Progenitor cell of endocrine pancreas (in vitro differentiated cells): ENCODE results near the gene KCNMB3. TPM values are rescaled to one million over a fixed set of nuclear protein-coding genes. Genes with fewer than 3 reads are reported as not detected.

Experiments
- DNase-seq: peaks from one replicate; pipeline ENCODE4 v3.0.0; 2021; ENCODE audit warnings: low spot score; ENCODE audit not compliant: unreplicated experiment
- H3K27ac Mint-ChIP-seq: 2 replicates; pipeline ENCODE4 v1.8.0; 2021; ENCODE audit warnings: mild to moderate bottlenecking, moderate library complexity, mixed read lengths
- H3K27me3 Mint-ChIP-seq: 2 replicates; pipeline ENCODE4 v1.8.0; 2021; ENCODE audit warnings: mixed read lengths
- H3K36me3 Mint-ChIP-seq: 2 replicates; pipeline ENCODE4 v1.8.0; 2022; ENCODE audit warnings: mixed read lengths; ENCODE audit not compliant: insufficient read depth
- H3K4me1 Mint-ChIP-seq: 2 replicates; pipeline ENCODE4 v1.8.0; 2021; ENCODE audit warnings: low read depth, mixed read lengths
- H3K4me3 Mint-ChIP-seq: 2 replicates; pipeline ENCODE4 v1.8.0; 2021; ENCODE audit warnings: low read depth, mild to moderate bottlenecking, moderate library complexity, mixed read lengths
- H3K9me3 Mint-ChIP-seq: 2 replicates; pipeline ENCODE4 v1.8.0; 2021; ENCODE audit warnings: low read depth, mixed read lengths
- CTCF ChIP-seq: fragments of 200-600 bp; sonication (generic); IDR thresholded peaks from one replicate; pipeline ENCODE4 v1.5.0; 2021; ENCODE audit warnings: antibody characterized with exemption, mild to moderate bottlenecking; ENCODE audit not compliant: unreplicated experiment
- total RNA-seq: library from RNA; stranded (reverse); gene quantifications from 2 replicates; pipeline ENCODE4 v1.2.1, GENCODE V29; 2021

Gene KCNMB3
- total RNA-seq, 1 donor from 2014 or later: 4.4 TPM

- H3K4me1 Mint-ChIP-seq: peaks cover 14% of the 10 kb centered on the region
- peaks cover 27% of the 10 kb centered on the region for H3K36me3 Mint-ChIP-seq
- no peak overlapping the region for H3K4me3 Mint-ChIP-seq
- no peaks in the 10 kb centered on the region for H3K9me3 Mint-ChIP-seq
- H3K27me3 Mint-ChIP-seq: no peaks in the 10 kb centered on the region
- TF ChIP-seq CTCF: no peak
- no peak for DNase-seq
- H3K27ac Mint-ChIP-seq: no peak overlapping the region
Measured at GRCh38 chr3:179234199-179234598, 16.7 kb downstream of the KCNMB3 start.

GRCh38 chr3:179233043-179233442, 17.9 kb downstream of the KCNMB3 start:
- Mint-ChIP-seq H3K27me3 (no peaks in the 10 kb centered on the region), H3K4me3 (no peak overlapping the region), H3K27ac (no peak overlapping the region), H3K4me1 (peaks cover 14% of the 10 kb centered on the region), H3K36me3 (peaks cover 27% of the 10 kb centered on the region), H3K9me3 (no peaks in the 10 kb centered on the region)
- no peak for TF ChIP-seq CTCF
- DNase-seq: no peak

GRCh38 chr3:179229177-179229576, 21.7 kb downstream of the KCNMB3 start:
- no peak overlapping the region for H3K27ac Mint-ChIP-seq
- TF ChIP-seq CTCF: no peak
- H3K9me3 Mint-ChIP-seq: no peaks in the 10 kb centered on the region
- peaks cover 27% of the 10 kb centered on the region for H3K36me3 Mint-ChIP-seq
- H3K4me1 Mint-ChIP-seq: peaks cover 2% of the 10 kb centered on the region
- no peak overlapping the region for H3K4me3 Mint-ChIP-seq
- H3K27me3 Mint-ChIP-seq: no peaks in the 10 kb centered on the region
- no peak for DNase-seq

- H3K27ac Mint-ChIP-seq: no peak overlapping the region
- no peak for TF ChIP-seq CTCF
Measured at GRCh38 chr3:179227349-179227748, 23.6 kb downstream of the KCNMB3 start.

GRCh38 chr3:179224584-179224983, 26.3 kb downstream of the KCNMB3 start:
- Mint-ChIP-seq H3K4me3 (no peak overlapping the region), H3K36me3 (peaks cover 6% of the 10 kb centered on the region), H3K27ac (no peak overlapping the region), H3K27me3 (no peaks in the 10 kb centered on the region), H3K4me1 (no peaks in the 10 kb centered on the region), H3K9me3 (no peaks in the 10 kb centered on the region)
- no peak for TF ChIP-seq CTCF
- DNase-seq: no peak

More at GRCh38 chr3:179227349-179227748, 23.6 kb downstream of the KCNMB3 start:
- Mint-ChIP-seq H3K4me3 (no peak overlapping the region), H3K36me3 (peaks cover 25% of the 10 kb centered on the region), H3K4me1 (no peaks in the 10 kb centered on the region), H3K27me3 (no peaks in the 10 kb centered on the region), H3K9me3 (no peaks in the 10 kb centered on the region)
- no peak for DNase-seq
